DMS79 treated with DMSO at 0.1 percent for 48 hours (cell line): ENCODE results near the gene SLC8A1.

ENCODE experiments used
- DNase-seq: peaks from one replicate; lab custom pipeline; 2025; lab: John Stamatoyannopoulos, UW

SLC8A1 gene

DNA sequence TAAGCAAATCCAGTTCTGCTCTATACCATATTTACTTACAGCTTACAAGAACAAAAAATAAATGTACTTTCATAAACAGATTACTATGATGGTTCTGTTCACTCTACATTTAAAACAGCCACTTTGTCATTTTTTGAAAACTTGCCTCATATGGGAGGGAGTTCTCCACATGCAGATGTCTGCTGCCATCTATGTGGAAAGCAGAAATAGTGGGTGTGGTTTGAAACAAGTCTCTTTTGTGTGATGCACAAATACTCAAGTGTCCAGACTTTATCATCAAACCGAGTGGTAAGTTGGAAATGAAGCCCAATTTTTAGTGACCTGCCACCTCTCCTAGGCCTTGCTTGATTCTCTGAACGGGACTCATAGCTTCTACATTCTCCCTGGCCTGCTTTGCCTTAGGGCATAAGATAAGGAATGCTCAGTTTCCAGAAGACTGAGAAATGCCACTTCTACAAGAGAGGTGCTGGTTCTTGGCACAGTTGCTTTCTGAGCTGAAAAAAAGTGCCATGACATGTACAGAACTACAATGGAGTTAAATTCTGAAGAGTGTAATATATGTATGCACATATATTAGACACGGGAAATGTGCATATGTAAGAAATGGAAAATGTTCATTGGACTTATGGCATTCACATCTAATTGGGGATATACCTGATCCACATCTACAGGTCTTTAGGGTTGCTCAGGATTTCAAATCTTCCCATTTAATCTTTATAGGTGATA, 221.0 kb downstream of the SLC8A1 start:
- DNase-seq = no peak

DNA sequence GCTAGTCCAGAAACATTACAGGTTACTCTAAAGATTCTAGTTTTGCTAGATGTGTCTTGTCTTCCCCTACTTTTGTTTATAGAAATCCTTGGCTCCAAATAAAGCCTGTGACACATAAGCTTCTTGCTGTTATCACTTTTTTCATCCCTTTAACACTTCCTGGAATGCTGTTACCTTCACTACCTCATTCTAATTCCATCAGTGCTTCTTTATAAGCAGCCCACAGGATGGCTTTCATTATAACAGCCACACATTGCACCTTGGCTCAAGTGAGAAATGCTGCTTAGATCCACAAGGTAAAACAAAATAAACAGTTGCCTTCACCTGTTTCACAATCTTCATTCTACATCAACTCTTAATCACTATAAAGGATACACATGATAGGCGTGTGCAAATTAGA, 221.7 kb downstream of the SLC8A1 start:
- no peak for DNase-seq

DNA sequence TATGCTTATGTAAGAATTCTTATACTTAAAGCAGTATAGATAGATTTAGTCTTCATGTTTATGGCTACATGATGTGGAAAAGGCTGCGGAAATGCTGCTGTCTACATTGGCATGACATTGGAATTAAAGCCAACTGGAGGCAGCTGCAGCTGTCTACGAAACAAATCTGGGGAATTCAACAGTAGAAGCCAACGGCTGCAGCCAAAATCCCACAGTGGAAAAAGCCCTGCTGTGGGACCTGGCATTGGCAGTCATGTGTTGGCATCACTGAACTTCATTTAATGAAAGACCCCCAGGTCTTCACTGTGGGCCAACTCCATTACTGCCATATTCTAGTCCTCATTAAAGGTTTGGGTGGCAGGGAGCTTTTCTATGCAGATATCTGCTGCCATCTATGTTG, 223.6 kb downstream of the SLC8A1 start:
- DNase-seq = no peak

DNA sequence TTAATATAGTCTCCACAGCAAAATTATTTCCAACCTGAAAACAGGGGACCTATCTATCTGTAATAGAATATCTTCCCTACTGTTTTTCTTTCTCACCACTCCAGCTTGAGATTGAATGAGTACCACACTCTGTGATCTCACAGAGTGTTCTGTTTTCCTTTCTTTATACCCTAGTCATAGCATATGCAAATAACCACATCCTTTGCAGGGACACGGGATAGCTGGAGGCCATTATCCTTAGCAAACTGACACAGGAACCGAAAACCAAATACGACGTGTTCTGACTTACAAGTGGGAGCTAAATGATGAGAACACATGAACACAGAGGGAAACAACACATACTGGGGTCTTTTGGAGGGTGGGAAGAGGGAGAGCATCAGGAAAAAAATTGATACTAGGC, 224.7 kb downstream of the SLC8A1 start:
- no peak for DNase-seq

DNA sequence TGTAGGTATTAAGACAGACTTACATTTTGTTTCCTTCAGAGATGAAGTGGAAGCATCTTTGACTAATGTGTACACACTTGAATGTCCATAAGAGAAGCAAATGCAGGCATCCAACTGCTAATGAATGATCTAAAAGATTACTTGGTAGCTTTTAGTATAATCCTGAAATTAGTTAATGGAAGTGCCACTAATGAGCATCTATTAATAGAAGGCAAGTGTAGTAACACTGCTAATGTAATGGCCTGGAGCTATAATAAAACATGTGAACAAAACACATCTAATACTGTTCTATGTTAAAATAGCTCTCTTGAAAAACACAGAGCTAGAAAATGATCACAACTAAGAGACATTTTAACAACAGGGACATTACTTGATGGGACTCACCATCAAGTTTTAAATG, 225.3 kb downstream of the SLC8A1 start:
- DNase-seq = peak; percentile 63

DNA sequence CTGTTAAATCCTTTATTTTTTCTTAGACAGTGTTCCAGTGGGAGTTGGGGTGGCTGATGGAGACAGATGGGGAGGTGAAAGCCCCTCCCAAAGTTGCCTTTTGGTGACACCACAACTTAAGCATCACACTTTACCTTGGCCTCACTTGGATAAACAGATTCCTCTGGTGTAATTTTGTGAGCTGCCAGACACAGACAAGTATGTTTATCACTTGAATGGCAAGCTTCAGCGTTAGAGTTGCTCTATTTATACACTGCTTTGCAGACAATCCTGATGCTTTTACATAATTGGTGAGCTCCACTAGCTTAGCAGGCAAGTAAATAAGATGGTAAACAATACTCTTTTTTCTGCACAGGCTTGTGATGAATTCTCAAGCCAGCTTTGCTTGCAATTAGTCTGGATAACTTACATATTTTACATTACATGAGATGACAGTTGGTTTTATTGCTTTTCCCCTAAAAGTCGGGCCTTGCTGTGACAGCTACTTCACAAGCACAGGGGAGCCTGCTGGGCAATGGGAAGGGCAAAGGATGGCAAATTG, 226.2 kb downstream of the SLC8A1 start:
- no peak for DNase-seq

DNA sequence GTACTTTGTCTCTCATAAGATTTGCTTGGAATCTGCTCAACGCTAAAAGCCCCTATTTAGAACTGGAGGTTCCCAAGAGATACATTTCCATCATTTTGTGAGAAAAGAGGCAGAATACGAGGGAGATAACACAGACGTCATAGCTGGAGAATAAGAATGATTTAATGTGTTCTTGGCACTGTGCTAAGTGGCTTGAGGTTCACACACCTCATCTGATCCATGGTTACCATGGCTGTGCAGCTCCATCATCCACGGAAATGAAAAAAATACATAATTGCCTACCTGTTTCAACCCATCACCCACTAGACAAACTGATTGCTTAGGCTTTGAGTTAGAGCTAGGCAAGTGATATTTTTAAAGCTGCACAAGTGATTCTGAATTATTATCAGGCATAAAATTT, 227.6 kb downstream of the SLC8A1 start:
- no peak for DNase-seq

DNA sequence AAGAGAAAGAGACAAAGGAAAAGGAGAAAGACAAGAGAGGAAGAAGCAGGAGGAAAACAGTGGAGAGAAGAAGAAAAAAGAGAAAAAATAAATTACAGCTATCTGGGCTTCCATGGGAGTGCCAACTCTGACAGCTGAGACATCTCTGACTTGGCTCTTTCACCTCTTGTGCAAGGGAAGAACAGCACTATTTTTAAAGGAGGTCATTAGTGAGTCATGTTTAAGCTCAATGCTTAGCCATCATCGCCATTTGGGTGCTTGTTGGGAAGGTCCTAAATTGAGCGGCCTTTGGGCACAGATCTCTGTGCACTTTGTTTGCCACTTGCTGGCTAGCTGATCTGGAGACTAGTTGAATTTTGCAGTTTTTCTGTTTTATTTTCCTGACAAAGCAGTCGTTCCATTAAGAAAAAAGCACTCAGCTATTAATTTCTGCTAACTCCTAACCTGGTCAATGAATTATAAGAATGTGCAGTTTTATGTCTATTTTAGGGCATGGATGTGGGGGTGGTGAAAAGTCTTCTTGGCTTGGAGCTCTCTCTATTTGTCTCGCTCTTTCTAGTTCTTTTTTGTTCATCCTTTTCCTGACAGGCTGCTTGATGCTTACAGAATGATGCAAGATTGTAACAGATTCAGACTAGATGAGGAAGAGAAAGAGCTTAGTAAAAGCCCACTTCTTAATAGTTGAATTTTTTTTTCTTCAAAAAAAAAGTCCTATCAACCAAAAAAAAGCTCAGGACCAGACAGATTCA, 231.5 kb downstream of the SLC8A1 start:
- DNase-seq = no peak

DNA sequence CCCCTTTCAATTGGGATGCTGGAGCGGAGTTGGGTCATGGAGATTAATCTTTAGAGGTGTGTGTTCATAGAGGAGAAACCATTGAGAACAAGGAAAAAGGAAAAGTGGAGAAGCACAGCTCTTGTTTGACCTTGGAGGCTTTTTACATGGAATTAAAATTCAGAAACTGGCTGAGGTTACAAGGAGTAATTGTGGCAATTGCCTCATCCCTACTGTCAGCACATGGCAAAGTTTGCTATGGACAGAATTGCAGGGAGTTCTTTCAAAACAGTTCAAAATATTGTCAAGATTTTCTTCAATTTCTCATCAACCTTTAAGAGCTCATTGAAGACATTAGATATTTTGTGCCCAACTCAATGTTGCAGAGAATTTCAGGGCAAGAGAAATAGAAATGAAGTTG, 232.7 kb downstream of the SLC8A1 start:
- no peak for DNase-seq

DNA sequence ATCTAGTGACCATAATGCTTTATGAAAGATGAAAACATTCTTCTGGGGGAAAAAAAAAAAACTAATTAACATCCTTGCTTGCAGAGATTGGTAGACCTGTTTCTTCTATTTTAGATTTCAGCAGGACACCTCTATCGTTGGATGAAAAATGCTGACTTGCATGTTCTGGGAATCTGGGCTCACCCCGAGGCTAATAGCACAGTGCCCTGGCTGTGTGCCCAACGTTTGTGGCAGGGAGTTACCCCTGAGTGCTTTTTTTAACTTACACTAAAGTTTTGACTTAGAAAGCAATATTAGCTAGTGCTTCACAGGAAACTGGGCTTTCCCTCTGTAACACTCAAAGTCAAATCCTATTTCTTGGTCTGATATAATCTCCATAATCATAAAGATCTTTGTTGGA, 233.2 kb downstream of the SLC8A1 start:
- peak; percentile 55 for DNase-seq

DNA sequence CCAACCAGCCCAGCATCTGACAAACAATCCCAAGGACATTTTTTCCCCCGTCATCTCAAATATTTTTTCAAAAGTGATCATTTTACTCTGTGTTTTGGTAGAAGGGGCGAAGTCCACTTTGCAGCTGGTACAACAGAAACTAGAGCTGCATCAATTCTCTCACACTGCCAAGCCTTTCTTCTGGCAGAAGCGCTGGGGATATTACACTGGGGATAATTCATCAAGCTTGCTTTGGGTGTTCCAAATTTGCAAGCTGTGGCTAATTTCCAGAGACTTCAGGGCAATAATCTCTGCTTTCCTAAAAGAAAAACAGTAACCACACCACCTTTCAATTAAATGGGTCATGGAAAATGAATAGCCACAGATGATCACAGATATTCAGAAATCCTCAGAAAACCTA, 238.3 kb downstream of the SLC8A1 start:
- no peak for DNase-seq

DNA sequence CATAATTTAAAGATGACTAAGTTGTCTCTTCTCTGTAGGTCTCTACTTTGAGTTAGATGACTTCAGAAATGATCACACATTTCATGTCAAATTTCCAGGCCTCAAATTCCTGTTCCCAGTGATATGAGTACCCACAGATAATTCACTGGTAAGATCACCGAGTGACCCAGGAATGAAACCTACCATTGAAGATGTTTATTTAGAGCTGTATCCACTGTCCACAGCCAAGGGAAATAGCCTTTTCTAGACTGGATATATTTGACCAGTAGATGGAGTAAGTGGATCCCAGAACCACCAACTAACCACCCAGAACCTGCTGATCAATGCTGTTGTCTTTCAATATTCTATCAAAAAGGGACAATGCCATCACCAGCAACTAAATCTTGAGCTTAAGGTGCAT, 238.8 kb downstream of the SLC8A1 start:
- no peak for DNase-seq

DNA sequence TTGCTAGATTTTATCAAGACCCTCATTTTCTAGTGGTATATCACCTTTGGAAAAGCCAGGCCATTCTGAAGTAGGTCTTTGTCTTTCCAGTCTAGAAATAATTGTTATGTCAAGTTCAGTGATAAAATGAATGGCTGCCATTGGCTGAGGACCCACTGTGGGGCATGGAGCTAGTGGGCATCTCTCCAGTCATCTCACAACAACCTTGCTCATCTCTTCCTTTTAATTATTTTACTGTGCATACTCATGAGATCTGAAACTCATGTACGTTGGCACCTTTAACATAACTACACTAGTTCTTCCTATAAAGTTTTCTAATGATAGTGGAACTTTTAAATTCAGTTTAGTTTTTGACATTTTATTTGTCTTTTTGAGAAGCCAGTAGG, 240.9 kb downstream of the SLC8A1 start:
- DNase-seq = no peak

DNA sequence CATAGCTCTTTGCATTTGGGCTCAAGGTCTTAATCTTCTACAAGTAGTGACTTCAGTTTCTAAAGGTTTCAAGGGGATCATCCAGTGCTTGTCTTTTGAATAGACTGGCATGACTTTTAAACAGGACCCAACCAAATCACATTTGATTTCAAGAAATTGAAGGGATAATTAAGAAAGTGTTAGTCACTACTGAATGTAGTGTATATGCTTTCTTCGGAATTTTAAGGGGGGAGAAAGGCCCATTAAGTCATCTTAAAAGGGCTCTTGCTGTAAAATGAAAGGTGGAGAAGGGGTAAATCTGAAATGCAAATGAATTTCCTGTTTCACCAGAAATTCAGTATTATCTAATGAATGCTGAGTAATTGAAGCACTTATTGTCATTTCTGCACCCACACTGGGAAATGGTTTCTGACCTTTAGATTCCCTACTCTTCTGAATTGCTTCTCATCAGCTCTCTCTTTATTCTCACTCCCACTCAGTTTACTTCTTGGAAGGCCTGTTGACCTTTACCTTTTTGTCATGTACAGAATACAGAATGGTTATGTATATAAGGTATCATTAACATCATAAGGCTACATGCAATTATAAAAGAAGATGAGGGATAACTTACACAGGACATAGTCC, 241.4 kb downstream of the SLC8A1 start:
- no peak for DNase-seq

DNA sequence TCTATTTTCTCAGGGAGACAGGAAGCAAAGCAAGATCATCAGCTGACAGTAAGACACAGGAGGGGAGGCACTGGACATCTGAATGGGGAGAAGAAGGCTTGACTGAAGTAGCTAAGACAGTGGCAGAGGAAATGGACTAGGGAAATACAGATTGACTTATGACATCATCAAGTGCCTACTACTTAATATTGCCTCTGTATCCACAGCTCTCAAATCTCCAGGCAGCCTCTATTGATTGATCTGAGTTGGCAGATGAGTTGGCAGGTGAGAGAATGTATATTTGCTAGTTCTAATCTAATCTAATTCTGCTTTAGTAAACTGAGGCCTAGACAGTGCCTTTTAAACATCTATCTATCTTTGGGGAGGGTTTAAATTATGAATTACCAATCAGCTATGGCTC, 242.1 kb downstream of the SLC8A1 start:
- no peak for DNase-seq

DNA sequence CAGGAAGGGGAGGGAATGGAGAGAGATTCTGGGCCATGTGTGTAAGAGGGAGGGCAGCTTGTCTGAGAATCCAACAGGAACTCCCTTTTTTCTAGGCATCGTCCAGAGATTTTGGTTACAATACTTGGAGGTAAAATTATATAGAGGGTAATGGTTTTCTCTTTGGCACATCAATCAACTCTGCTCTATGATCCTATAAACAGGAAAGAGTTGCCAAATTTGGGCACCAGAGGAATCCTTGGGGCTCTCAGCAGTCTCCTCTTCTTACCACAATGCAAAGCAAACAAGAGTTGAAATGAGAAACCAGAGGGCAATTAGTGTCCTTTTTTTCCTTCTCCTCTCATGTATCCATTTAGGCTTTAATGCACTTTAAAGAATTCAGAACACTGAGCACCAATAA, 243.4 kb downstream of the SLC8A1 start:
- peak; percentile 62 for DNase-seq

DNA sequence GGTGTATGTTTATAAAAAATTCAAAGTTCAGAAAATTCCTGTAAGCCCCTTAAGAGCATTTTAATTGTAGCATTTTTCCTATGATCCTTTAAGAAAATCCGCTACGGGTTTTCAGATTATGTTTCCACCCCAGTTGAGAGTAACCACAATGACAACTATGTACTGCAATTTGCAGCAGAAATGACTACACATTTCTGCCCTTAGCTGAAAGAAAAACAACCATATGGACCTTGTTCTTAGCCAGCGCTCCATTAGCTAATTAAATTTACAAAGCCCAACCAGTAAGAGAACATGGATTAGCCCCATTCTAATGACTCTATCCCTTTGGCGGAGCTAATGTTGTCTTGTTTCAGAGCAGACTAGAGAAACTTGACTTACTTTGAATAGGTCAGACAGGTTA, 247.6 kb downstream of the SLC8A1 start:
- DNase-seq = no peak

DNA sequence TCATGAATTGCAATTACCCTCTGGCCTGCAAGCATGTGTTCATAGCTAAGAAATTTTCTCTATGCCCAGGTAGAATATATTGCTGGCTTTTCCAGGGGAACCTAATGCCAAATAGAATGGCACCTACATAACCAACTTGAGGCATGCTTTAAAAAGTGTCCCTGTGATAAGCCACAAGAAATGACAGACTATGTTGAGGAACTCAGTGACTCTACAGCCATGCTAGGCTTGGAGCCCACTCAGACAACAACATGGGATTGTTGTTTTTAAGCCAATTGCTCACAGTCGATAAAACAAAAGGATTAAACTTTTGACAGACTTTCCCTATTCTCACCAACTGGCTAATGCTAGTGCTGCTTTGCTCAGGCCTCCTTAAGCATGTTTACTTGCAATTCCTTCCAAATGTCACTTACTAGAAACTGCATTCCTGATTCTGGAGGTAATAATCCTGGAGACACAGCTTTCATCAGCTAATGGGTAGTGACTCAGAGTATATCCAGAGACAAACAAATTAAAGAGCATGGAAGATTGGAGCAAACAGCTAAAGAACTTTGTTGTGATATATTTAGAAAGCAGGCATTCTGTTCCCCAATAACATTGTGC, 249.0 kb downstream of the SLC8A1 start:
- DNase-seq = no peak

DNA sequence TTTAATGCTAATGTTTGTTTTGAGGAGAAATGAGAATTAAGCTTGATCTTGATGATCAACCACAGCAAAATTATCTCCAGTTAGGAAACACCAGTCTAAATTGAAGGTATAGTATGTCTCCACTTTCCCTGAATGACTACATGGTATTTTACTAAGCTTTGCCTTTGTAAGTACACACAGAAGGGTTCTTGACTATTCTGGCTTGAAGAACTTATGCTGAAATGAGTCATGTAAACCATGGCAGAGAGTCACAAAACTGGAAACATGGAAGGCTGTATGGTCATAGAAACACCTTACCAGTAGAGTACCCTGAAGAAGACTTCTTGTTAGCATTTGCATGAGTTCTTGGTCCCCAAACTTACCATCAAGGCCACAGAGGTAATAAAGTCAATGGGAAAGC, 250.5 kb downstream of the SLC8A1 start:
- DNase-seq = no peak

DNA sequence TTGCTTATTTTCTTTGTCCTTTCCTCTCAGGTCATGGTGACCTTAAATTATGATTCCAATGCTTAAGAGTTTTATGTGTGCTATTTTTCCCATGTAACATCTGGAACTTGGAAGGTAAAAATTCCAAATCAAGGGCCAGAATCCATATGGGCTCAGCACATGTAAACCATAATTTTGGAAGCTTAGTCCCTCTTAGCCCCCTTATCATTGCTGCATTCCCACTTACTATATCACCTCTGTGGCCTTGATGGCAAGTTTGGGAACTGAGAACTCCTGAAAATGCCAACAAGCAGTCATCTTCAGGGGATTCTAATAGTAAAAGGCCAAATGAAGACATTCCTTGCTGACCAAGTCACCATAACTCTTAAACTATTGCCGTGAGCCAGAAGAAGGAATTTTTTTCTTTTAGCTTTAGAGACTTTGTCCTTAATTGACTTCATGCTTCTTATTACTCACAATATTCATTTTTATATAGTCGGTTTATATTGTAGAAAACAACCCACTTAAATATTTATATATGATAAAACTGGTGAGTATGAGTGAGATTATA, 251.4 kb downstream of the SLC8A1 start:
- DNase-seq = no peak

DNA sequence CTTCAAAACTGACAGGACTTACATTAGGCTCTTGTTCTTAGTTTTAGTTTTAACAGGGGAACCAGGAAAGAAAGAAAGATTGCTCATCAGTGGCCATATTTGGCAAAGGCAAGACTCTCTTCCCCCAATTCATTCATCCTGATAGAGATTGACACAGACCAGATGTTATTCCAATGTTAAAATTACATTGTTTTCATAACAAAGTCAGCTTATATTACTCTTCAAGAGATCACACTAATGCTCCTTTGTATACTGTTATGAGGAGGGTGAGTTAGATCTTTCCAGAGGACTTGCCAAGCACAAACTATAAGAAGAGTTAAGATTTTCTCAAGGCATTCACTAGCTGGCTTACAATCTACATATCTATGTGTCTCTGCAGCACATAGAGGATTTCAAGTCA, 252.1 kb downstream of the SLC8A1 start:
- DNase-seq = no peak

DNA sequence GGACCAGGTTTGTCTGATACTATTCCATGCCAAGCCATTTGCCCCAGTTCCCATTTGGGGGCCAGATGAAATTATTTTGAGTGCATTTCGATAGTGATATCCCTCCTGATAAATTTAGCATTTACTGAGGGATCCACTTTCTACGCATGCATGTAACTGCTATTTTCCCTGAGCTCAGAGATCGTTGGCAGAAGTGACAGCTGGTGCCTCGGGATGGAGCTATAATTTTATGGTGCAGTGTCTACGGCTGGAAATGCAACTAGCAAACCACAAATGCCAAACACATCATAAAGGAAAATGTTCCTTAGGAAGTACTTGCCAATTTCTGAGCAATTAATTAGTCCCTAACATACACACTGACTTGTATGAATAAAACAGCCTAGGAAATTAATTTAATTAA, 254.8 kb downstream of the SLC8A1 start:
- DNase-seq = no peak

DNA sequence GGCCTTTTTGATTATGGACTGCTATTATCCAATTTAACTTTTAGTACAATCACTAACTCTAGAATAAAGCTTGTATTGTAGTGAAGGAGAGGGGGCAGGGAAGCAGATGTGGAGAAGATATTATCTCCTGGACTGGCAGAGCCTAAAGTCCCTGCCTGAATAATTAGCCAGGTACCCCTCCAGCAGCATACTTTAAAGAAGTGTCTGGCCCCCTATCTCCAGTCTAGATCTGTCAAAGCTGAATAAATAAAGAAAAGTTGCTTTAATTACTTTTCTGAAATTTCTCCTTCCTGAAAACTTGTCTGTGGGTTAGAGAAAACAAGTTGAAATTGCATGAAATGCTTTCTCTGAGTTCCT, 258.2 kb downstream of the SLC8A1 start:
- DNase-seq = no peak
